HepG2 (cell line): ENCODE results near the gene ADRM1. TPM values are rescaled to one million over a fixed set of nuclear protein-coding genes. Genes with fewer than 3 reads are reported as not detected.

ENCODE experiments used
- CCDC6 ChIP-seq: sonication (generic); formaldehyde crosslinking; IDR thresholded peaks from 2 replicates; pipeline ENCODE4 v1.8.1; 2022; ENCODE audit warnings: mild to moderate bottlenecking, missing genetic modification reagents, moderate library complexity
- EP300 ChIP-seq, 3 experiments: sonication (generic) in 1 of 3; formaldehyde crosslinking in 1 of 3; IDR thresholded peaks; 2 replicates each; pipeline versions ENCODE4 v1.5.1 to v1.6.1; 2011 to 2020; ENCODE audit warnings: low read depth in 2 of 3, low read length in 2 of 3, borderline replicate concordance in 1 of 3, improper control_type of control experiment in 1 of 3, mild to moderate bottlenecking in 1 of 3, missing genetic modification reagents in 1 of 3, moderate library complexity in 1 of 3
- FOXP1 ChIP-seq, 2 experiments: fragments of 450-650 bp in 1 of 2; IDR thresholded peaks; 2 replicates each; pipeline ENCODE4 v1.6.1; 2017 to 2018; ENCODE audit warnings: antibody characterized with exemption in 1 of 2
- GATA4 ChIP-seq: sonication (generic); IDR thresholded peaks from 2 replicates; pipeline ENCODE4 v1.6.1; 2016; ENCODE audit warnings: antibody characterized with exemption, low read depth, borderline replicate concordance
- JUN ChIP-seq: sonication (generic); formaldehyde crosslinking; IDR thresholded peaks from 2 replicates; pipeline ENCODE4 v1.4.0; 2020; ENCODE audit warnings: mild to moderate bottlenecking, missing genetic modification reagents
- MBD4 ChIP-seq: IDR thresholded peaks from 2 replicates; pipeline ENCODE4 v1.6.1; 2012; ENCODE audit warnings: low read length, inconsistent platforms, borderline replicate concordance
- THYN1 ChIP-seq: sonication (generic); formaldehyde crosslinking; IDR thresholded peaks from 2 replicates; pipeline ENCODE4 v1.8.1; 2023; ENCODE audit warnings: low read depth, mild to moderate bottlenecking, moderate library complexity, missing genetic modification reagents, borderline replicate concordance
- TMF1 ChIP-seq: sonication (generic); formaldehyde crosslinking; IDR thresholded peaks from 2 replicates; pipeline ENCODE4 v1.8.1; 2022; ENCODE audit warnings: low read depth, missing genetic modification reagents
- WIZ ChIP-seq: sonication (generic); formaldehyde crosslinking; IDR thresholded peaks from 2 replicates; pipeline ENCODE4 v1.5.1; 2020; ENCODE audit warnings: mild to moderate bottlenecking, missing genetic modification reagents
- ZBTB7A ChIP-seq: sonication (generic); formaldehyde crosslinking; IDR thresholded peaks from 2 replicates; pipeline ENCODE4 v1.8.0; 2022; ENCODE audit warnings: mild to moderate bottlenecking, missing genetic modification reagents
- ZEB1 ChIP-seq: IDR thresholded peaks from 2 replicates; pipeline ENCODE4 v1.6.1; 2012; ENCODE audit warnings: mild to moderate bottlenecking, low read depth, inconsistent platforms; ENCODE audit not compliant: insufficient replicate concordance
- ZNF138 ChIP-seq: sonication (generic); formaldehyde crosslinking; IDR thresholded peaks from 2 replicates; pipeline ENCODE4 v1.5.0; 2020; ENCODE audit warnings: mild to moderate bottlenecking, low read depth, missing genetic modification reagents
- ZNF850 ChIP-seq: sonication (generic); formaldehyde crosslinking; conservative IDR thresholded peaks from 2 replicates; pipeline ENCODE4 v1.9.0; 2021; ENCODE audit warnings: mild to moderate bottlenecking, missing genetic modification reagents
- polyA plus RNA-seq, 8 experiments: library from polyadenylated mRNA; depleted of rRNA in 3 of 8; stranded (reverse) in 7 of 8; unstranded in 1 of 8; fragments of >200 nt; fragmentation: Illumina TruSeq in 4 of 8; extraction: Trizol in 4 of 8; gene quantifications; 2 replicates each; pipeline versions ENCODE4 v1.2.1 to v1.2.3, GENCODE V29; 2011 to 2016; ENCODE audit warnings: low read depth in 4 of 8, missing spikeins in 1 of 8, mixed read lengths in 1 of 8; ENCODE audit not compliant: insufficient read depth in 1 of 8
- total RNA-seq, 5 experiments: library from RNA; depleted of rRNA; stranded (reverse); fragments of >200 nt; fragmentation: Illumina TruSeq; extraction: Trizol; gene quantifications; 2 replicates each; pipeline ENCODE4 v1.2.3, GENCODE V29; 2016; ENCODE audit warnings: low read depth in 1 of 5
- TF ChIP-seq, protein P1 (sequence below): sonication (generic); formaldehyde crosslinking; IDR thresholded peaks from 2 replicates; pipeline ENCODE4 v1.4.0; 2020; ENCODE audit warnings: missing genetic modification reagents
- TF ChIP-seq, protein P2 (sequence below): sonication (generic); formaldehyde crosslinking; IDR thresholded peaks from 2 replicates; pipeline ENCODE4 v1.8.0; 2022; ENCODE audit warnings: mild to moderate bottlenecking, missing genetic modification reagents, moderate library complexity
- TF ChIP-seq, protein P3 (sequence below): sonication (generic); formaldehyde crosslinking; IDR thresholded peaks from 2 replicates; pipeline ENCODE4 v1.9.0; 2021; ENCODE audit warnings: mild to moderate bottlenecking, missing genetic modification reagents
- TF ChIP-seq, protein P4 (sequence below): sonication (generic); formaldehyde crosslinking; IDR thresholded peaks from 2 replicates; pipeline ENCODE4 v1.9.0; 2021; ENCODE audit warnings: missing genetic modification reagents, borderline replicate concordance

The ADRM1 gene
- total and polyA plus RNA-seq, 2 of the 13 experiments (the other 11 are each of a cell fraction or from before 2014, with no cell fraction given), result 92.9 to 154 TPM

DNA sequence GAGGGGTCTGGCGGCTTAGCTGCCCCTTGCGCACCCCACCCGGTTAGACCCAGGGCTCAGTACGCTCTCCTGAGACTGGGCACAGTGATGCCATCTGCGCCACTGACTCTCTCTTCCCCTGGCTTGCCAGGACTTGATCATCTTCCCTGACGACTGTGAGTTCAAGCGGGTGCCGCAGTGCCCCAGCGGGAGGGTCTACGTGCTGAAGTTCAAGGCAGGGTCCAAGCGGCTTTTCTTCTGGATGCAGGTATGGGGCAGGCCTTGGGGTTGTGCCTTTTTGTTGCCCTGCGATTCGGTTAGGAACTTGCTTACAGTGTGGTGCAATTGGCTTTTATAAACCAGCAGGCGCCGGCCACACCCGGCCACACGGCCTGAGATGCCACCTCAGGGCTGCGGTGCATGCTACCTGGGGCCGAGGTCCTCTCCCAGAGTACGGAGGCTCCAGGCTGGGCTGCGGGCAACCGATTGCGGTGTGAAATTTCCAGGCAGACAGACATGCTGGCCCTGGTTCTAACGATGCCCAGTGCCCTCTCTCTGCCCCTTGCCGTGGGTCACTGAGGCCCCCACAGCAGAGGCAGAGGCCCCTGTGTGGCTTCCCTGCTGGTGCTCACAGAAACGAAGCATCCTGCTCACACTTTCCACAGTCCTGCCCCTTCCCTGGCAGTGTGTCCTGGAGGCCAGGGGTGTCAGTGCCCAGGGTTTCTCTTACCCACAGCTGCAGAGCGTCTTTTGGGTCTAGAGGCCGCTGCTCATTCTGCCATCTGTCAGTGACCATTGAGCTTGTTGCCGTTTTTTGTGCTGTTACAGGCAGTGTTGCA is 1.7 kb downstream of the ADRM1 start (continued):
- TF ChIP-seq, protein P1, sequence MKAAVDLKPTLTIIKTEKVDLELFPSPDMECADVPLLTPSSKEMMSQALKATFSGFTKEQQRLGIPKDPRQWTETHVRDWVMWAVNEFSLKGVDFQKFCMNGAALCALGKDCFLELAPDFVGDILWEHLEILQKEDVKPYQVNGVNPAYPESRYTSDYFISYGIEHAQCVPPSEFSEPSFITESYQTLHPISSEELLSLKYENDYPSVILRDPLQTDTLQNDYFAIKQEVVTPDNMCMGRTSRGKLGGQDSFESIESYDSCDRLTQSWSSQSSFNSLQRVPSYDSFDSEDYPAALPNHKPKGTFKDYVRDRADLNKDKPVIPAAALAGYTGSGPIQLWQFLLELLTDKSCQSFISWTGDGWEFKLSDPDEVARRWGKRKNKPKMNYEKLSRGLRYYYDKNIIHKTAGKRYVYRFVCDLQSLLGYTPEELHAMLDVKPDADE (CRISPR knock-in tag), result no peak
- no peak for TF ChIP-seq ZEB1
- TF ChIP-seq ZBTB7A (CRISPR knock-in tag), result peak; percentile 66; the same call in 1 of the 2 replicates
- TF ChIP-seq JUN (CRISPR knock-in tag), result no peak
- TF ChIP-seq MBD4, result no peak
- TF ChIP-seq, protein P2, sequence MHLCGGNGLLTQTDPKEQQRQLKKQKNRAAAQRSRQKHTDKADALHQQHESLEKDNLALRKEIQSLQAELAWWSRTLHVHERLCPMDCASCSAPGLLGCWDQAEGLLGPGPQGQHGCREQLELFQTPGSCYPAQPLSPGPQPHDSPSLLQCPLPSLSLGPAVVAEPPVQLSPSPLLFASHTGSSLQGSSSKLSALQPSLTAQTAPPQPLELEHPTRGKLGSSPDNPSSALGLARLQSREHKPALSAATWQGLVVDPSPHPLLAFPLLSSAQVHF (CRISPR knock-in tag), result no peak
- no peak for TF ChIP-seq ZNF138 (CRISPR knock-in tag)
- TF ChIP-seq, protein P3, sequence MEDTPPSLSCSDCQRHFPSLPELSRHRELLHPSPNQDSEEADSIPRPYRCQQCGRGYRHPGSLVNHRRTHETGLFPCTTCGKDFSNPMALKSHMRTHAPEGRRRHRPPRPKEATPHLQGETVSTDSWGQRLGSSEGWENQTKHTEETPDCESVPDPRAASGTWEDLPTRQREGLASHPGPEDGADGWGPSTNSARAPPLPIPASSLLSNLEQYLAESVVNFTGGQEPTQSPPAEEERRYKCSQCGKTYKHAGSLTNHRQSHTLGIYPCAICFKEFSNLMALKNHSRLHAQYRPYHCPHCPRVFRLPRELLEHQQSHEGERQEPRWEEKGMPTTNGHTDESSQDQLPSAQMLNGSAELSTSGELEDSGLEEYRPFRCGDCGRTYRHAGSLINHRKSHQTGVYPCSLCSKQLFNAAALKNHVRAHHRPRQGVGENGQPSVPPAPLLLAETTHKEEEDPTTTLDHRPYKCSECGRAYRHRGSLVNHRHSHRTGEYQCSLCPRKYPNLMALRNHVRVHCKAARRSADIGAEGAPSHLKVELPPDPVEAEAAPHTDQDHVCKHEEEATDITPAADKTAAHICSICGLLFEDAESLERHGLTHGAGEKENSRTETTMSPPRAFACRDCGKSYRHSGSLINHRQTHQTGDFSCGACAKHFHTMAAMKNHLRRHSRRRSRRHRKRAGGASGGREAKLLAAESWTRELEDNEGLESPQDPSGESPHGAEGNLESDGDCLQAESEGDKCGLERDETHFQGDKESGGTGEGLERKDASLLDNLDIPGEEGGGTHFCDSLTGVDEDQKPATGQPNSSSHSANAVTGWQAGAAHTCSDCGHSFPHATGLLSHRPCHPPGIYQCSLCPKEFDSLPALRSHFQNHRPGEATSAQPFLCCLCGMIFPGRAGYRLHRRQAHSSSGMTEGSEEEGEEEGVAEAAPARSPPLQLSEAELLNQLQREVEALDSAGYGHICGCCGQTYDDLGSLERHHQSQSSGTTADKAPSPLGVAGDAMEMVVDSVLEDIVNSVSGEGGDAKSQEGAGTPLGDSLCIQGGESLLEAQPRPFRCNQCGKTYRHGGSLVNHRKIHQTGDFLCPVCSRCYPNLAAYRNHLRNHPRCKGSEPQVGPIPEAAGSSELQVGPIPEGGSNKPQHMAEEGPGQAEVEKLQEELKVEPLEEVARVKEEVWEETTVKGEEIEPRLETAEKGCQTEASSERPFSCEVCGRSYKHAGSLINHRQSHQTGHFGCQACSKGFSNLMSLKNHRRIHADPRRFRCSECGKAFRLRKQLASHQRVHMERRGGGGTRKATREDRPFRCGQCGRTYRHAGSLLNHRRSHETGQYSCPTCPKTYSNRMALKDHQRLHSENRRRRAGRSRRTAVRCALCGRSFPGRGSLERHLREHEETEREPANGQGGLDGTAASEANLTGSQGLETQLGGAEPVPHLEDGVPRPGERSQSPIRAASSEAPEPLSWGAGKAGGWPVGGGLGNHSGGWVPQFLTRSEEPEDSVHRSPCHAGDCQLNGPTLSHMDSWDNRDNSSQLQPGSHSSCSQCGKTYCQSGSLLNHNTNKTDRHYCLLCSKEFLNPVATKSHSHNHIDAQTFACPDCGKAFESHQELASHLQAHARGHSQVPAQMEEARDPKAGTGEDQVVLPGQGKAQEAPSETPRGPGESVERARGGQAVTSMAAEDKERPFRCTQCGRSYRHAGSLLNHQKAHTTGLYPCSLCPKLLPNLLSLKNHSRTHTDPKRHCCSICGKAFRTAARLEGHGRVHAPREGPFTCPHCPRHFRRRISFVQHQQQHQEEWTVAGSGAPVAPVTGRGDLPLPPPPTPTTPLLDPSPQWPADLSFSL (CRISPR knock-in tag), result no peak
- TF ChIP-seq THYN1, result no peak
- TF ChIP-seq, protein P4, sequence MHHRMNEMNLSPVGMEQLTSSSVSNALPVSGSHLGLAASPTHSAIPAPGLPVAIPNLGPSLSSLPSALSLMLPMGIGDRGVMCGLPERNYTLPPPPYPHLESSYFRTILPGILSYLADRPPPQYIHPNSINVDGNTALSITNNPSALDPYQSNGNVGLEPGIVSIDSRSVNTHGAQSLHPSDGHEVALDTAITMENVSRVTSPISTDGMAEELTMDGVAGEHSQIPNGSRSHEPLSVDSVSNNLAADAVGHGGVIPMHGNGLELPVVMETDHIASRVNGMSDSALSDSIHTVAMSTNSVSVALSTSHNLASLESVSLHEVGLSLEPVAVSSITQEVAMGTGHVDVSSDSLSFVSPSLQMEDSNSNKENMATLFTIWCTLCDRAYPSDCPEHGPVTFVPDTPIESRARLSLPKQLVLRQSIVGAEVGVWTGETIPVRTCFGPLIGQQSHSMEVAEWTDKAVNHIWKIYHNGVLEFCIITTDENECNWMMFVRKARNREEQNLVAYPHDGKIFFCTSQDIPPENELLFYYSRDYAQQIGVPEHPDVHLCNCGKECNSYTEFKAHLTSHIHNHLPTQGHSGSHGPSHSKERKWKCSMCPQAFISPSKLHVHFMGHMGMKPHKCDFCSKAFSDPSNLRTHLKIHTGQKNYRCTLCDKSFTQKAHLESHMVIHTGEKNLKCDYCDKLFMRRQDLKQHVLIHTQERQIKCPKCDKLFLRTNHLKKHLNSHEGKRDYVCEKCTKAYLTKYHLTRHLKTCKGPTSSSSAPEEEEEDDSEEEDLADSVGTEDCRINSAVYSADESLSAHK (CRISPR knock-in tag), result no peak
- TF ChIP-seq TMF1 (CRISPR knock-in tag), result no peak
- TF ChIP-seq EP300 (IDR thresholded peaks at IDR 0.05; ENCODE audit: low read depth in 2 of 2, low read length in 2 of 2), result no peak
- TF ChIP-seq EP300 (CRISPR knock-in tag; IDR thresholded peaks at IDR 0.05; ENCODE audit: borderline replicate concordance), result no peak
- no peak for TF ChIP-seq GATA4
- TF ChIP-seq CCDC6 (CRISPR knock-in tag), result no peak
- no peak for TF ChIP-seq FOXP1 (IDR thresholded peaks at IDR 0.05)
- TF ChIP-seq FOXP1 (CRISPR knock-in tag; IDR thresholded peaks at IDR 0.05), result no peak
- TF ChIP-seq WIZ, result no peak; the same call in 1 of the 2 replicates
- TF ChIP-seq ZNF850 (CRISPR knock-in tag), result no peak
